SJSA1 (cell line): ENCODE measurements around the gene MYO3A. TPM values are rescaled to one million over a fixed set of nuclear protein-coding genes. Genes with fewer than 3 reads are reported as not detected.

Source experiments
- DNase-seq, 2 experiments: peaks; one replicate each; pipeline ENCODE4 v3.0.0-alpha.2; 2015 to 2020; ENCODE audit warnings: low spot score in 2 of 2, low read depth in 1 of 2
- H3K27ac ChIP-seq: fragments of 250-450 bp; sonication (Bioruptor Pico); 2 replicates; pipeline ENCODE4 v1.5.1; 2020; ENCODE audit warnings: mild to moderate bottlenecking, moderate library complexity
- H3K27me3 ChIP-seq: fragments of 250-450 bp; sonication (Bioruptor Pico); replicated peaks from 2 replicates; pipeline ENCODE4 v1.5.1; 2020; ENCODE audit warnings: mild to moderate bottlenecking, moderate library complexity
- H3K36me3 ChIP-seq: fragments of 250-450 bp; sonication (Bioruptor Pico); 2 replicates; pipeline ENCODE4 v1.5.1; 2020; ENCODE audit warnings: mild to moderate bottlenecking
- H3K4me1 ChIP-seq: fragments of 250-450 bp; sonication (Bioruptor Pico); replicated peaks from 2 replicates; pipeline ENCODE4 v1.6.1; 2021; ENCODE audit warnings: mild to moderate bottlenecking
- H3K4me3 ChIP-seq: fragments of 250-450 bp; sonication (Bioruptor Pico); 2 replicates; pipeline ENCODE4 v1.5.1; 2020; ENCODE audit warnings: mild to moderate bottlenecking
- H3K9me3 ChIP-seq: fragments of 250-450 bp; sonication (Bioruptor Pico); replicated peaks from 2 replicates; pipeline ENCODE4 v1.5.1; 2020; ENCODE audit warnings: mild to moderate bottlenecking
- total RNA-seq: library from RNA; depleted of rRNA; stranded (reverse); fragments of >200 nt; shearing (Covaris generic); gene quantifications from 2 replicates; pipeline ENCODE4 v1.2.3, GENCODE V29; 2014; rRNA removed

The MYO3A gene, protein sequence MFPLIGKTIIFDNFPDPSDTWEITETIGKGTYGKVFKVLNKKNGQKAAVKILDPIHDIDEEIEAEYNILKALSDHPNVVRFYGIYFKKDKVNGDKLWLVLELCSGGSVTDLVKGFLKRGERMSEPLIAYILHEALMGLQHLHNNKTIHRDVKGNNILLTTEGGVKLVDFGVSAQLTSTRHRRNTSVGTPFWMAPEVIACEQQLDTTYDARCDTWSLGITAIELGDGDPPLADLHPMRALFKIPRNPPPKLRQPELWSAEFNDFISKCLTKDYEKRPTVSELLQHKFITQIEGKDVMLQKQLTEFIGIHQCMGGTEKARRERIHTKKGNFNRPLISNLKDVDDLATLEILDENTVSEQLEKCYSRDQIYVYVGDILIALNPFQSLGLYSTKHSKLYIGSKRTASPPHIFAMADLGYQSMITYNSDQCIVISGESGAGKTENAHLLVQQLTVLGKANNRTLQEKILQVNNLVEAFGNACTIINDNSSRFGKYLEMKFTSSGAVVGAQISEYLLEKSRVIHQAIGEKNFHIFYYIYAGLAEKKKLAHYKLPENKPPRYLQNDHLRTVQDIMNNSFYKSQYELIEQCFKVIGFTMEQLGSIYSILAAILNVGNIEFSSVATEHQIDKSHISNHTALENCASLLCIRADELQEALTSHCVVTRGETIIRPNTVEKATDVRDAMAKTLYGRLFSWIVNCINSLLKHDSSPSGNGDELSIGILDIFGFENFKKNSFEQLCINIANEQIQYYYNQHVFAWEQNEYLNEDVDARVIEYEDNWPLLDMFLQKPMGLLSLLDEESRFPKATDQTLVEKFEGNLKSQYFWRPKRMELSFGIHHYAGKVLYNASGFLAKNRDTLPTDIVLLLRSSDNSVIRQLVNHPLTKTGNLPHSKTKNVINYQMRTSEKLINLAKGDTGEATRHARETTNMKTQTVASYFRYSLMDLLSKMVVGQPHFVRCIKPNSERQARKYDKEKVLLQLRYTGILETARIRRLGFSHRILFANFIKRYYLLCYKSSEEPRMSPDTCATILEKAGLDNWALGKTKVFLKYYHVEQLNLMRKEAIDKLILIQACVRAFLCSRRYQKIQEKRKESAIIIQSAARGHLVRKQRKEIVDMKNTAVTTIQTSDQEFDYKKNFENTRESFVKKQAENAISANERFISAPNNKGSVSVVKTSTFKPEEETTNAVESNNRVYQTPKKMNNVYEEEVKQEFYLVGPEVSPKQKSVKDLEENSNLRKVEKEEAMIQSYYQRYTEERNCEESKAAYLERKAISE (N-terminal part only)
- not detected in 2 replicates for total RNA-seq

- Histone ChIP-seq H3K27me3 (peaks cover 58% of the 10 kb centered on the region), H3K27ac (no peak within 1 kb of the TSS), H3K9me3 (no peaks in the 10 kb centered on the region; the same call in 1 of the 2 replicates), H3K4me1 (peaks cover 6% of the 10 kb centered on the region; the same call in 1 of the 2 replicates), H3K4me3 (no peak within 1 kb of the TSS), H3K36me3 (no peaks in the 10 kb centered on the region)
- DNase-seq: no peak
Observed at GRCh38 chr10:25933653-25934608, at the start of gene MYO3A. Gene MYO3A (plus strand): TSS chr10:25934229. CDS start chr10:25952111, 17,882 bp downstream.

DNA sequence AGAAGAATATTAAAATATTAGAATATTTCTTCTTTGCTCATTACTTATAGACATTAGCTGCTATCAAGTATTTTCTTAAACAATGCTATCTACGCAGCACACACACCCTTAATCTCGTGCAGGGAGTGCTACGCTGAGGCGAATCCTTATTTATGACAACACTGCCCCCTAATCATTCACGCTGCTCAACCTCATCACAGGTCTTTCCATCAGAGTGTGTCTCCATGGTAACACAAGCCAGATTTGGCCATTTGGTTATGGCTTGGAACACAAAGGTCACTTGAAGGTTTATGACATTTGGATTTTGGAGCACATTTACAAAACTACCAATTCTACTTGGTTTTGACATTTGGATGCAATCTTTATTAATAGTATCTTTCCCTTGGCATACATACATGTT is 45.4 kb upstream of the MYO3A start:
- Histone ChIP-seq H3K27me3 (peaks cover 3% of the 10 kb centered on the region; the same call in 1 of the 2 replicates), H3K4me1 (no peaks in the 10 kb centered on the region), H3K9me3 (no peaks in the 10 kb centered on the region), H3K4me3 (no peak overlapping the region), H3K27ac (no peak overlapping the region), H3K36me3 (no peaks in the 10 kb centered on the region)
- no peak for DNase-seq

- Histone ChIP-seq H3K4me1 (no peaks in the 10 kb centered on the region), H3K9me3 (no peaks in the 10 kb centered on the region), H3K27ac (no peak overlapping the region), H3K27me3 (peaks cover 3% of the 10 kb centered on the region; the same call in 1 of the 2 replicates), H3K4me3 (no peak overlapping the region), H3K36me3 (no peaks in the 10 kb centered on the region)
- DNase-seq: no peak
Observed at GRCh38 chr10:25890995-25891394, 43.0 kb upstream of the MYO3A start.

DNA sequence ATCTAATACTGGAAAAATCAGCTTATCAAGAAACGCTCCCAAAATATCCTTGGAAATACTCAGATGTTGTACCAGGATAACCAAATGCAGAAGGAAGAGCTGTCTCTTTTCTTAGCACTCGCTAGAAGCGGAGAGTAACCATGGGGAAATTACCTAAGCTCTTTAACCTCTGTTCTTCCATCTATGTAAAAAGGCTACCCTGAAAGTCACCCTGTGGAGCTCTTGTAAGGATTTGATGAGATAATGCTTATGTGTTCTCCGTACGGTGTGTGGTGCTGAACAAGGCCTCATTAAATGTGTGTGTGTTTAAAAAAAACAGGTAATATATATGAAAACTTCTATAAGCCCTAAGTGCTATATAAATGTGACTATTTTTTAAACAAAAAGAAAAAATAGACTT is 38.2 kb upstream of the MYO3A start:
- Histone ChIP-seq H3K9me3 (no peaks in the 10 kb centered on the region), H3K36me3 (no peaks in the 10 kb centered on the region), H3K4me3 (no peak overlapping the region), H3K27me3 (peaks cover 12% of the 10 kb centered on the region), H3K27ac (no peak overlapping the region), H3K4me1 (no peaks in the 10 kb centered on the region)
- DNase-seq: no peak

DNA sequence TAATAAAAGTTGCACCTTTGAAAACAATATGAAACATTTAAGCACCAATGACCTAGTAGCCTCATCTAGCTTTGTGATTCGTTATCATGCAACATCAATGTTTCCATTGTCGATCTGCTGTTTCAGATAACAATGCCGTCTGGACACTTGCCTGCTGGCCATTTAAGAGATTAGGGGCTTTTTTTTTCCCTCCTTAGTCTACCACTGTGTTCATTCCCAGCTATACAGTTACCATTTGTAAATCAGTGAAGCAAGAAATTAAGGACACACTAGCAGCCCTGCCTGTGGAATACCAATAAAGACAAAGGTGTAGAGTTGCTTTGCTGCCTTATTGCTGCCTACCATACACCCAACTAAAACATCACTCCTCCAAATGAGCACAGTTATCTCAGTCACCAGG is 37.6 kb upstream of the MYO3A start:
- no peak for DNase-seq
- Histone ChIP-seq H3K27ac (no peak overlapping the region), H3K9me3 (no peaks in the 10 kb centered on the region), H3K4me1 (no peaks in the 10 kb centered on the region), H3K4me3 (no peak overlapping the region), H3K36me3 (no peaks in the 10 kb centered on the region), H3K27me3 (peaks cover 12% of the 10 kb centered on the region)

DNA sequence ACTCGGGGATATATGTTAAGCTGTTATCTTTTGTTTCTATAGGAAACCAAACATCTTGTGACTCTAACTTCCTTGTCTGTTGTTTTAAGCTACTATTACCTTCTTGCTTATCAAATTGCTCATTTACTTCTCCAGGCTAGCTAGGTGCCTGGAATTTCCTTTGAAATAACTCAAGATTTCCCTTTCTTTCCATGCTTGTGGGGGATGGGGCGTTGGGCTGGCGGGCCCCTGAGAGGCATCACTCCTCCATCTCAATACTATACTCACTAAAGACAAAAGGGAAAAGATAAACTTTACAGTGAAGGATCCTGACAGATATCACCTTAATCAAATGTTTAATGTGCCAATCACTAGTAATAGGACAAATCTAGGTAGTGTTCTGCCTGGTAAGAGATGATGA is 34.7 kb upstream of the MYO3A start:
- H3K27me3 ChIP-seq: peaks cover 12% of the 10 kb centered on the region
- H3K4me1 ChIP-seq: no peaks in the 10 kb centered on the region
- no peak overlapping the region for H3K4me3 ChIP-seq
- no peaks in the 10 kb centered on the region for H3K36me3 ChIP-seq
- DNase-seq: no peak
- no peaks in the 10 kb centered on the region for H3K9me3 ChIP-seq
- no peak overlapping the region for H3K27ac ChIP-seq

GRCh38 chr10:25901199-25901598 is 32.8 kb upstream of the MYO3A start:
- H3K27me3 ChIP-seq: peaks cover 12% of the 10 kb centered on the region
- no peaks in the 10 kb centered on the region for H3K4me1 ChIP-seq
- H3K4me3 ChIP-seq: no peak overlapping the region
- H3K9me3 ChIP-seq: no peaks in the 10 kb centered on the region
- no peaks in the 10 kb centered on the region for H3K36me3 ChIP-seq
- no peak for DNase-seq
- H3K27ac ChIP-seq: no peak overlapping the region

DNA sequence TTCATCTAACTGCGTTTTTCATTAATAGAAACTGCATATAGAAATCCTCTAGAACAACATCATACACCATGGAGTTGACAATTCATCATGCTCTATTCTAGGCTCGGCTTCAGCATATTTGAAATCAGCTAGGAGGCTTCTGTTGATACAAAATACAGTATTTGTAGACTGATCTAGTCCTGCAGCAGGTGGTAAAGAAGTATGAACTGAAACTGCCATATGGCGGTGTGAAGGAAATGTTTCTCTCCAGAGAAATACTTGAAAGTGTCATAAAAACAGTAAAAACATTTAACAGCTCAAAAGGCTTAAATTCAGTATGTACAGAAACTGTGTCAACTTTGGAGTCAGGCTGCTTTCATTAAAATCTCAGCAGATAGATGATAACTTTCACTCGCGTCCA is 32.0 kb upstream of the MYO3A start:
- peaks cover 4% of the 10 kb centered on the region for H3K27me3 ChIP-seq
- no peaks in the 10 kb centered on the region for H3K9me3 ChIP-seq
- no peaks in the 10 kb centered on the region for H3K4me1 ChIP-seq
- H3K27ac ChIP-seq: no peak overlapping the region
- H3K4me3 ChIP-seq: no peak overlapping the region
- DNase-seq: no peak
- H3K36me3 ChIP-seq: no peaks in the 10 kb centered on the region

DNA sequence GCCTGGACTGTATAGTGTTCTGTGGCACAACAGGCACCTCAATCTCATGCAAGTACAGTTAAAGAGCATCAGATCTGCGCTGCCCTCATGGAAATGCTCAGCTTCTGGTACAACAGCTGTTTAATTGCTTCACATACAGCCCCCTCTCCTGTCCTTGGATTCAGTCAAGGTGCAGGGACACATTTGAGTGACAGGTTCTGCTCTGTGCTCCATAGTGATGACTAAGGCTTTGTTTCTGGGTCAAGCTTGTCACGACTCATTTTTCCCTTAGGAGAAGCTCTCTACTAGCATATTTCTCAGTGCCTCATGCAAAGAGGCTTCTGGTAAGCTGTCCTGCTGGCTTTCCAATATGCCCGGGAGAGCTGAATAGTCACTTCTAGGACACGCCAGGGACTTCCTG is 26.8 kb upstream of the MYO3A start:
- no peak for DNase-seq
- H3K4me1 ChIP-seq: no peaks in the 10 kb centered on the region
- no peak overlapping the region for H3K4me3 ChIP-seq
- no peaks in the 10 kb centered on the region for H3K36me3 ChIP-seq
- no peak overlapping the region for H3K27ac ChIP-seq
- no peaks in the 10 kb centered on the region; the same call in 1 of the 2 replicates for H3K27me3 ChIP-seq
- H3K9me3 ChIP-seq: no peaks in the 10 kb centered on the region

- Histone ChIP-seq H3K27ac (no peak overlapping the region), H3K4me3 (no peak overlapping the region), H3K4me1 (no peaks in the 10 kb centered on the region), H3K9me3 (no peaks in the 10 kb centered on the region), H3K36me3 (no peaks in the 10 kb centered on the region), H3K27me3 (no peaks in the 10 kb centered on the region; the same call in 1 of the 2 replicates)
- DNase-seq: no peak
Observed at GRCh38 chr10:25912866-25913265, 21.2 kb upstream of the MYO3A start.

GRCh38 chr10:25914776-25915175 is 19.3 kb upstream of the MYO3A start:
- Histone ChIP-seq H3K4me3 (no peak overlapping the region), H3K27ac (no peak overlapping the region), H3K4me1 (no peaks in the 10 kb centered on the region)

DNA sequence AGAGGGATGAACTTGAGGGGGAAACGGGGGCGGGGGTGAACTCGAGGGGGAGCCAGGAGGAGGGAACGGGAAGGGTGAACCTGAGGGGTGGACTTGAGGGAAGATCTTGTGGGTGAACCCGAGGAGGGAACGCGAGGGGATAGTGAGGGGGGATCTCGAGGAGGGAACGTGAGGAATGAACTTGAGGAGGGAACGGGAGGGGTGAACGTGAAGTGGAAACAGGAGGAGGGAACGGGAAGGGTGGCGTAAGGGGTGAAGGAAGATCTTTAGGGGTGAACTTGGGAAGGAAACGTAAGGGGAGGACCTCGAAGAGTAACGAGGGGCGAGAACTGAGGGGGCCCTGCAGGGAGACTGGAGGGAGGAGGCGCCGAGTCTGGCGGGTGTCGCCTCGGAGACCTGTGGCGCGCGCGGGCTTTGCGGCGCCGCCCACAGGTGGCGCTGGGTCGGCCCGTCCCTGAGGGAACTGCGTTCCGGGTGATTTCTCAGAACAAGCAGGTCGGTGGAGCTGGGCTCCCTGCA is 651 bp downstream of the MYO3A start:
- no peak for DNase-seq
- Histone ChIP-seq H3K27ac (no peak overlapping the region), H3K27me3 (peaks cover 62% of the 10 kb centered on the region), H3K4me1 (peaks cover 6% of the 10 kb centered on the region; the same call in 1 of the 2 replicates), H3K36me3 (no peaks in the 10 kb centered on the region), H3K4me3 (no peak overlapping the region), H3K9me3 (no peaks in the 10 kb centered on the region; the same call in 1 of the 2 replicates)

More at GRCh38 chr10:25914776-25915175, 19.3 kb upstream of the MYO3A start:
- Histone ChIP-seq H3K9me3 (no peaks in the 10 kb centered on the region), H3K36me3 (no peaks in the 10 kb centered on the region), H3K27me3 (no peaks in the 10 kb centered on the region; the same call in 1 of the 2 replicates)
- DNase-seq: no peak
